ENCODE results near the gene EPB41. TPM values are rescaled to one million over a fixed set of nuclear protein-coding genes. Genes with fewer than 3 reads are reported as not detected.

Gene EPB41
- total and polyA plus RNA-seq, 2 of the 8 experiments (the other 6 are each of a cell fraction or from before 2014, with no cell fraction given) = 36.7 to 109 TPM

DNA sequence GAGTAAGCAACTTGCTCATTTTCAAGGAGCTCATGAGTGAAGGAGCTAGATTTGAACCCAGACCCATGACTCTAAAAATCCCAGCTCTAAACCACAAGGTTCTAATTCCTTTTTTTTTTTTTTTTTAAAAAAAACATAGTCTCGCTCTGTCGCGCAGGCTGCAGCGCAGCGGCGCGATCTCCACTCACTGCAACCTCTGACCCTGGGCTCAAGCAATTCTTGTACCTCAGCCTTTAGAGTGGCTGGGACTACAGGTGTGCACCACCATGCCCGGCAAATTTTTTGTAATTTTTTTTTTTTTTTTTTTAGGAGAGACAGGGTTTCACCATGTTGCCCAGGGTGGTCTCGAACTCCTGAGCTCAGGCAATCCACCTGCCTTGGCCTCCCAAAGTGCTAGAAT, 253.5 kb downstream of the EPB41 start (continued):
- TF ChIP-seq, protein P1, sequence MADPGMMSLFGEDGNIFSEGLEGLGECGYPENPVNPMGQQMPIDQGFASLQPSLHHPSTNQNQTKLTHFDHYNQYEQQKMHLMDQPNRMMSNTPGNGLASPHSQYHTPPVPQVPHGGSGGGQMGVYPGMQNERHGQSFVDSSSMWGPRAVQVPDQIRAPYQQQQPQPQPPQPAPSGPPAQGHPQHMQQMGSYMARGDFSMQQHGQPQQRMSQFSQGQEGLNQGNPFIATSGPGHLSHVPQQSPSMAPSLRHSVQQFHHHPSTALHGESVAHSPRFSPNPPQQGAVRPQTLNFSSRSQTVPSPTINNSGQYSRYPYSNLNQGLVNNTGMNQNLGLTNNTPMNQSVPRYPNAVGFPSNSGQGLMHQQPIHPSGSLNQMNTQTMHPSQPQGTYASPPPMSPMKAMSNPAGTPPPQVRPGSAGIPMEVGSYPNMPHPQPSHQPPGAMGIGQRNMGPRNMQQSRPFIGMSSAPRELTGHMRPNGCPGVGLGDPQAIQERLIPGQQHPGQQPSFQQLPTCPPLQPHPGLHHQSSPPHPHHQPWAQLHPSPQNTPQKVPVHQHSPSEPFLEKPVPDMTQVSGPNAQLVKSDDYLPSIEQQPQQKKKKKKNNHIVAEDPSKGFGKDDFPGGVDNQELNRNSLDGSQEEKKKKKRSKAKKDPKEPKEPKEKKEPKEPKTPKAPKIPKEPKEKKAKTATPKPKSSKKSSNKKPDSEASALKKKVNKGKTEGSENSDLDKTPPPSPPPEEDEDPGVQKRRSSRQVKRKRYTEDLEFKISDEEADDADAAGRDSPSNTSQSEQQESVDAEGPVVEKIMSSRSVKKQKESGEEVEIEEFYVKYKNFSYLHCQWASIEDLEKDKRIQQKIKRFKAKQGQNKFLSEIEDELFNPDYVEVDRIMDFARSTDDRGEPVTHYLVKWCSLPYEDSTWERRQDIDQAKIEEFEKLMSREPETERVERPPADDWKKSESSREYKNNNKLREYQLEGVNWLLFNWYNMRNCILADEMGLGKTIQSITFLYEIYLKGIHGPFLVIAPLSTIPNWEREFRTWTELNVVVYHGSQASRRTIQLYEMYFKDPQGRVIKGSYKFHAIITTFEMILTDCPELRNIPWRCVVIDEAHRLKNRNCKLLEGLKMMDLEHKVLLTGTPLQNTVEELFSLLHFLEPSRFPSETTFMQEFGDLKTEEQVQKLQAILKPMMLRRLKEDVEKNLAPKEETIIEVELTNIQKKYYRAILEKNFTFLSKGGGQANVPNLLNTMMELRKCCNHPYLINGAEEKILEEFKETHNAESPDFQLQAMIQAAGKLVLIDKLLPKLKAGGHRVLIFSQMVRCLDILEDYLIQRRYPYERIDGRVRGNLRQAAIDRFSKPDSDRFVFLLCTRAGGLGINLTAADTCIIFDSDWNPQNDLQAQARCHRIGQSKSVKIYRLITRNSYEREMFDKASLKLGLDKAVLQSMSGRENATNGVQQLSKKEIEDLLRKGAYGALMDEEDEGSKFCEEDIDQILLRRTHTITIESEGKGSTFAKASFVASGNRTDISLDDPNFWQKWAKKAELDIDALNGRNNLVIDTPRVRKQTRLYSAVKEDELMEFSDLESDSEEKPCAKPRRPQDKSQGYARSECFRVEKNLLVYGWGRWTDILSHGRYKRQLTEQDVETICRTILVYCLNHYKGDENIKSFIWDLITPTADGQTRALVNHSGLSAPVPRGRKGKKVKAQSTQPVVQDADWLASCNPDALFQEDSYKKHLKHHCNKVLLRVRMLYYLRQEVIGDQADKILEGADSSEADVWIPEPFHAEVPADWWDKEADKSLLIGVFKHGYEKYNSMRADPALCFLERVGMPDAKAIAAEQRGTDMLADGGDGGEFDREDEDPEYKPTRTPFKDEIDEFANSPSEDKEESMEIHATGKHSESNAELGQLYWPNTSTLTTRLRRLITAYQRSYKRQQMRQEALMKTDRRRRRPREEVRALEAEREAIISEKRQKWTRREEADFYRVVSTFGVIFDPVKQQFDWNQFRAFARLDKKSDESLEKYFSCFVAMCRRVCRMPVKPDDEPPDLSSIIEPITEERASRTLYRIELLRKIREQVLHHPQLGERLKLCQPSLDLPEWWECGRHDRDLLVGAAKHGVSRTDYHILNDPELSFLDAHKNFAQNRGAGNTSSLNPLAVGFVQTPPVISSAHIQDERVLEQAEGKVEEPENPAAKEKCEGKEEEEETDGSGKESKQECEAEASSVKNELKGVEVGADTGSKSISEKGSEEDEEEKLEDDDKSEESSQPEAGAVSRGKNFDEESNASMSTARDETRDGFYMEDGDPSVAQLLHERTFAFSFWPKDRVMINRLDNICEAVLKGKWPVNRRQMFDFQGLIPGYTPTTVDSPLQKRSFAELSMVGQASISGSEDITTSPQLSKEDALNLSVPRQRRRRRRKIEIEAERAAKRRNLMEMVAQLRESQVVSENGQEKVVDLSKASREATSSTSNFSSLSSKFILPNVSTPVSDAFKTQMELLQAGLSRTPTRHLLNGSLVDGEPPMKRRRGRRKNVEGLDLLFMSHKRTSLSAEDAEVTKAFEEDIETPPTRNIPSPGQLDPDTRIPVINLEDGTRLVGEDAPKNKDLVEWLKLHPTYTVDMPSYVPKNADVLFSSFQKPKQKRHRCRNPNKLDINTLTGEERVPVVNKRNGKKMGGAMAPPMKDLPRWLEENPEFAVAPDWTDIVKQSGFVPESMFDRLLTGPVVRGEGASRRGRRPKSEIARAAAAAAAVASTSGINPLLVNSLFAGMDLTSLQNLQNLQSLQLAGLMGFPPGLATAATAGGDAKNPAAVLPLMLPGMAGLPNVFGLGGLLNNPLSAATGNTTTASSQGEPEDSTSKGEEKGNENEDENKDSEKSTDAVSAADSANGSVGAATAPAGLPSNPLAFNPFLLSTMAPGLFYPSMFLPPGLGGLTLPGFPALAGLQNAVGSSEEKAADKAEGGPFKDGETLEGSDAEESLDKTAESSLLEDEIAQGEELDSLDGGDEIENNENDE (IDR thresholded peaks at IDR 0.05; ENCODE audit: insufficient replicate concordance, low read length) = no peak
- TF ChIP-seq BACH1 (IDR thresholded peaks at IDR 0.05; ENCODE audit: low read length) = no peak
